ENCODE measurements around the gene CES4A. TPM values are rescaled to one million over a fixed set of nuclear protein-coding genes. Genes with fewer than 3 reads are reported as not detected.

The CES4A gene
- total and polyA plus RNA-seq, 2 of the 13 experiments (the other 11 are each of a cell fraction or from before 2014, with no cell fraction given) = 0.09 to 0.17 TPM

- H3K27ac ChIP-seq (ENCODE audit: extremely low read length, insufficient read depth, low read length) = no peak overlapping the region
- in situ Hi-C loops (cut with HindIII; ENCODE audit: extremely low pct_ligation_motif_present, low pct_unique_long_range_greater_than_20kb) (no loop called here), intact Hi-C loops (cut with micrococcal nuclease; ENCODE audit: unreplicated experiment) (no loop called here)
- peaks cover 45% of the 10 kb centered on the region for H3K4me1 ChIP-seq (ENCODE audit: insufficient read depth, low read length)
- no peak overlapping the region for H3K4me2 ChIP-seq (ENCODE audit: low read depth, low read length)
- no TSS peak for BruUV-seq (replicated peaks)
- FAIRE-seq (no peak), DNase-seq (ENCODE audit: low spot score) (no peak), ATAC-seq (no peak)
- no peaks in the 10 kb centered on the region for H3K9me3 ChIP-seq (ENCODE audit: low read length)
- WGBS (ENCODE audit: low lambda C conversion rate) = 97% methylated on average over 1 of the region's 1 CpG
- no peaks in the 10 kb centered on the region for H3K27me3 ChIP-seq (ENCODE audit: control insufficient read depth in 1 of 2, insufficient read depth in 2 of 2, low read length in 2 of 2)
- no peaks in the 10 kb centered on the region; the same call in 1 of the 2 replicates for H4K20me1 ChIP-seq (ENCODE audit: insufficient read depth, low read length)
- peaks cover 2 to 33% of the 10 kb centered on the region in 2 experiments; a peak in 4 of 5 replicates for H3K36me3 ChIP-seq (replicated peaks in 1 of 2; ENCODE audit: control insufficient read depth in 1 of 2, insufficient read depth in 2 of 2, low read length in 2 of 2)
- TF ChIP-seq NFYB (CRISPR knock-in tag; IDR thresholded peaks at IDR 0.05) (no peak), ZEB1 (IDR thresholded peaks at IDR 0.05; ENCODE audit: insufficient replicate concordance, low read depth) (no peak)
- no peak overlapping the region for H3K9ac ChIP-seq (ENCODE audit: insufficient read depth, low read depth, low read length)
- CTCF ChIA-PET (ENCODE audit: low intra/inter-chr PET ratio, low total read pairs) = no interaction called here
- peaks cover 84% of the 10 kb centered on the region for H3K79me2 ChIP-seq (ENCODE audit: insufficient read depth, low read length)
- no peak overlapping the region for H2AFZ ChIP-seq (ENCODE audit: low read length)
- POLR2A ChIA-PET = no interaction called here
- H3K4me3 ChIP-seq (replicated peaks in 1 of 3; ENCODE audit: insufficient read depth in 1 of 3, low read depth in 2 of 3, low read length in 3 of 3) = no peak overlapping the region
These were observed 47.0 kb downstream of the CES4A start for GRCh38 chr16:67035364-67035763.

- H3K9ac ChIP-seq (ENCODE audit: insufficient read depth, low read depth, low read length) = no peak overlapping the region
- peaks cover 2 to 39% of the 10 kb centered on the region in 2 experiments; a peak in 4 of 5 replicates for H3K36me3 ChIP-seq (replicated peaks in 1 of 2; ENCODE audit: control insufficient read depth in 1 of 2, insufficient read depth in 2 of 2, low read length in 2 of 2)
- ATAC-seq = no peak
- no peak overlapping the region for H3K27ac ChIP-seq (ENCODE audit: extremely low read length, insufficient read depth, low read length)
- H3K4me2 ChIP-seq (ENCODE audit: low read depth, low read length) = no peak overlapping the region
- H3K4me1 ChIP-seq (ENCODE audit: insufficient read depth, low read length) = peaks cover 35% of the 10 kb centered on the region
- 96% methylated on average over 5 of the region's 5 CpGs for WGBS (ENCODE audit: low lambda C conversion rate)
- ChIA-PET CTCF (ENCODE audit: low intra/inter-chr PET ratio, low total read pairs) (no interaction called here), POLR2A (no interaction called here)
- peaks cover 84% of the 10 kb centered on the region for H3K79me2 ChIP-seq (ENCODE audit: insufficient read depth, low read length)
- TF ChIP-seq MAFF (IDR thresholded peaks at IDR 0.05; ENCODE audit: low read depth, low read length) = peak; percentile 37; the same call in 1 of the 2 replicates
- no peak for TF ChIP-seq ZNF83 (CRISPR knock-in tag; IDR thresholded peaks at IDR 0.05; ENCODE audit: borderline replicate concordance)
- TF ChIP-seq, protein P1, sequence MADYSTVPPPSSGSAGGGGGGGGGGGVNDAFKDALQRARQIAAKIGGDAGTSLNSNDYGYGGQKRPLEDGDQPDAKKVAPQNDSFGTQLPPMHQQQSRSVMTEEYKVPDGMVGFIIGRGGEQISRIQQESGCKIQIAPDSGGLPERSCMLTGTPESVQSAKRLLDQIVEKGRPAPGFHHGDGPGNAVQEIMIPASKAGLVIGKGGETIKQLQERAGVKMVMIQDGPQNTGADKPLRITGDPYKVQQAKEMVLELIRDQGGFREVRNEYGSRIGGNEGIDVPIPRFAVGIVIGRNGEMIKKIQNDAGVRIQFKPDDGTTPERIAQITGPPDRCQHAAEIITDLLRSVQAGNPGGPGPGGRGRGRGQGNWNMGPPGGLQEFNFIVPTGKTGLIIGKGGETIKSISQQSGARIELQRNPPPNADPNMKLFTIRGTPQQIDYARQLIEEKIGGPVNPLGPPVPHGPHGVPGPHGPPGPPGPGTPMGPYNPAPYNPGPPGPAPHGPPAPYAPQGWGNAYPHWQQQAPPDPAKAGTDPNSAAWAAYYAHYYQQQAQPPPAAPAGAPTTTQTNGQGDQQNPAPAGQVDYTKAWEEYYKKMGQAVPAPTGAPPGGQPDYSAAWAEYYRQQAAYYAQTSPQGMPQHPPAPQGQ (CRISPR knock-in tag; IDR thresholded peaks at IDR 0.05; ENCODE audit: borderline replicate concordance) = no peak
- TF ChIP-seq KDM5B (CRISPR knock-in tag; IDR thresholded peaks at IDR 0.05; ENCODE audit: borderline replicate concordance) = no peak
- TF ChIP-seq MAFK (conservative IDR thresholded peaks at IDR 0.05 in 1 of 2, IDR thresholded peaks at IDR 0.05 in 1 of 2; ENCODE audit: low read length in 2 of 2) = peak; percentile 58 to 61
- TF ChIP-seq SNRNP70 (IDR thresholded peaks at IDR 0.05; ENCODE audit: low read depth, low read length) = no peak
- no peaks in the 10 kb centered on the region for H3K27me3 ChIP-seq (ENCODE audit: control insufficient read depth in 1 of 2, insufficient read depth in 2 of 2, low read length in 2 of 2)
- H4K20me1 ChIP-seq (ENCODE audit: insufficient read depth, low read length) = no peaks in the 10 kb centered on the region; the same call in 1 of the 2 replicates
- in situ Hi-C loops (cut with HindIII; ENCODE audit: extremely low pct_ligation_motif_present, low pct_unique_long_range_greater_than_20kb) = no loop called here
- BruUV-seq (replicated peaks) = no TSS peak
- no peak for FAIRE-seq
- no peak for DNase-seq (ENCODE audit: low spot score)
- H2AFZ ChIP-seq (ENCODE audit: low read length) = no peak overlapping the region
- no peaks in the 10 kb centered on the region for H3K9me3 ChIP-seq (ENCODE audit: low read length)
- intact Hi-C loops (cut with micrococcal nuclease; ENCODE audit: unreplicated experiment) = no loop called here
- H3K4me3 ChIP-seq (replicated peaks in 1 of 3; ENCODE audit: insufficient read depth in 1 of 3, low read depth in 2 of 3, low read length in 3 of 3) = no peak overlapping the region
These were observed 47.9 kb downstream of the CES4A start for GRCh38 chr16:67036323-67036741.
